Measurements from ENCODE around the gene MTHFD2L. TPM values are rescaled to one million over a fixed set of nuclear protein-coding genes. Genes with fewer than 3 reads are reported as not detected.

Gene MTHFD2L
- total RNA-seq, 1 donor from 2014 or later, result 14.1 TPM

GRCh38 chr4:74268643-74269042, 110.7 kb downstream of the MTHFD2L start:
- no peak for ATAC-seq
- H3K4me1 ChIP-seq, result no peaks in the 10 kb centered on the region
- DNase-seq, result no peak
- intact Hi-C loops (cut with DNase I), result no loop called here
- H3K27ac ChIP-seq, result no peak overlapping the region
- H3K4me3 ChIP-seq, result no peak overlapping the region
- H3K36me3 ChIP-seq, result no peaks in the 10 kb centered on the region
- H3K9me3 ChIP-seq, result no peaks in the 10 kb centered on the region
- H3K27me3 ChIP-seq, result no peaks in the 10 kb centered on the region
- TF ChIP-seq CTCF (IDR thresholded peaks at IDR 0.05), result no peak

GRCh38 chr4:74278490-74278889, 120.6 kb downstream of the MTHFD2L start:
- no peak for DNase-seq
- no peak for TF ChIP-seq CTCF (IDR thresholded peaks at IDR 0.05)
- intact Hi-C loops (cut with DNase I), result no loop called here

GRCh38 chr4:74279716-74280115, 121.8 kb downstream of the MTHFD2L start:
- ATAC-seq, result no peak
- H3K36me3 ChIP-seq, result no peaks in the 10 kb centered on the region
- intact Hi-C loops (cut with DNase I), result no loop called here
- TF ChIP-seq CTCF (IDR thresholded peaks at IDR 0.05), result no peak
- no peak overlapping the region for H3K4me3 ChIP-seq
- no peak overlapping the region for H3K27ac ChIP-seq
- H3K27me3 ChIP-seq, result no peaks in the 10 kb centered on the region
- no peak for DNase-seq
- H3K9me3 ChIP-seq, result no peaks in the 10 kb centered on the region
- H3K4me1 ChIP-seq, result no peaks in the 10 kb centered on the region

More at GRCh38 chr4:74278490-74278889, 120.6 kb downstream of the MTHFD2L start:
- Histone ChIP-seq H3K27me3 (no peaks in the 10 kb centered on the region), H3K27ac (no peak overlapping the region), H3K4me3 (no peak overlapping the region), H3K36me3 (no peaks in the 10 kb centered on the region), H3K9me3 (no peaks in the 10 kb centered on the region), H3K4me1 (no peaks in the 10 kb centered on the region)
- ATAC-seq, result no peak

GRCh38 chr4:74282926-74283325, 125.0 kb downstream of the MTHFD2L start:
- H3K9me3 ChIP-seq, result no peaks in the 10 kb centered on the region
- H3K36me3 ChIP-seq, result no peaks in the 10 kb centered on the region
- TF ChIP-seq CTCF (IDR thresholded peaks at IDR 0.05), result no peak
- H3K4me3 ChIP-seq, result no peak overlapping the region
- intact Hi-C loops (cut with DNase I), result no loop called here
- DNase-seq (no peak), ATAC-seq (no peak)
- H3K4me1 ChIP-seq, result no peaks in the 10 kb centered on the region
- no peak overlapping the region for H3K27ac ChIP-seq
- H3K27me3 ChIP-seq, result no peaks in the 10 kb centered on the region

- Histone ChIP-seq H3K36me3 (no peaks in the 10 kb centered on the region), H3K4me1 (no peaks in the 10 kb centered on the region), H3K27me3 (no peaks in the 10 kb centered on the region), H3K27ac (no peak overlapping the region), H3K4me3 (no peak overlapping the region), H3K9me3 (no peaks in the 10 kb centered on the region)
- ATAC-seq (no peak), DNase-seq (no peak)
- intact Hi-C loops (cut with DNase I), result no loop called here
- TF ChIP-seq CTCF (IDR thresholded peaks at IDR 0.05), result no peak
These were observed 125.7 kb downstream of the MTHFD2L start for GRCh38 chr4:74283614-74284013.

- TF ChIP-seq CTCF (IDR thresholded peaks at IDR 0.05), result no peak
- no peak for ATAC-seq
- H3K27ac ChIP-seq, result no peak overlapping the region
- H3K9me3 ChIP-seq, result no peaks in the 10 kb centered on the region
- intact Hi-C loops (cut with DNase I), result no loop called here
- no peaks in the 10 kb centered on the region for H3K4me1 ChIP-seq
- no peak overlapping the region for H3K4me3 ChIP-seq
- no peaks in the 10 kb centered on the region for H3K27me3 ChIP-seq
- no peaks in the 10 kb centered on the region for H3K36me3 ChIP-seq
- DNase-seq, result no peak
These were observed 126.1 kb downstream of the MTHFD2L start for GRCh38 chr4:74284053-74284452.
